ENCODE results near the gene NTM.

Gene NTM

DNA sequence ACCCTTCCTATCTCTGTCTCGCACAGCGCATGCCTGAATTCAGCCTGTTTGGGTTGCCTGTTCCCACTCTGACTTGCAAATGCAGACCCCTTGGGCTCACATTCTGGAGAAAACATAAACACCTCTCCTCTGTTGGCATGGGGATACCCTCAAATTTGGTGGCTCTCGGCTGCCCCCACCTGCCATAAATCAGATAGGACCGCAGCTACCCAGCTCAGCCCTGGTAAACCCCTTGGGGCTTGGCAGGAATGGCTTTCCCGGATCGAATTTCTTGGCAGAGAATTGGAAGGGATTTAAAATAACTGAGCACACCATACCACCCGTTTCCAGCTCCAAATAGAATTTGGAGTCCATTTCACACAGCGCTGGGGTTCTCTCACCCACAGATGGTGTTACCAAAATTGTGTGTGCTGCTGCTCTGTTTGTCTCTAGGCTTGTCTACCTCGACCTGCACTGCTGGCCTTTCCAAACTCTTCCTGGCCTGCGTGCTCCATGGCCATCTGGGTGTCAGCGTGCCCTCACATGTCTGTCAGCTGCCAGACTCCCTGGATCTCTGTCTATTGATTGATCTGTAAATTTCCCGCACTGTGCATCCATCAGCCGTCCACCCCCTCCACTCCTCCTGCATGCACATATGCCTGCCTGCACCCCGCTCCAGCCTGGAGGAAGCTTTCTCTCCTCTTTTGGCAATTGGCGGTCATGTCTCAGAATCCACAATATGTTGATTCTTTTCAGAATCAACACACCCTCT, 134.0 kb downstream of the NTM start:
- DNase-seq = no peak

DNA sequence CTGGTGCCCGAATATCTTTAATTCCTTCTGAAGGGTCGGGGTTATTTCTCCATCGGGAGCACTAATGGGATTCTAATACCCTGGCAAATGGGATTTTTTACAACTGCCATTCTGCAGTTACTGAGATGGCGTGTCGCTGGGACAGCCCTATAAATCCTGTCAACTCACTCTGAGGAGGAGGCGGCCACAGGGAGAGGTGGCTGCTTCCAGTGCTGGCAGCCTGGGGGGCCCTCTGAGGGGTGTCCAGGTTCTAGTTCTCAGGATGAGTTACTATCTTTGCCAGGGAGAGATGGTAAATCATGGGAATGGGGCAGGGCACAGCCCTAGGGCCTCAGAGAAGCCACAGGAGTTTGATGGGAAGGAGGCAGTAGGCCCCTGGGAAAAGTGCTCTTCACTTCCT, 135.9 kb downstream of the NTM start:
- DNase-seq = no peak

DNA sequence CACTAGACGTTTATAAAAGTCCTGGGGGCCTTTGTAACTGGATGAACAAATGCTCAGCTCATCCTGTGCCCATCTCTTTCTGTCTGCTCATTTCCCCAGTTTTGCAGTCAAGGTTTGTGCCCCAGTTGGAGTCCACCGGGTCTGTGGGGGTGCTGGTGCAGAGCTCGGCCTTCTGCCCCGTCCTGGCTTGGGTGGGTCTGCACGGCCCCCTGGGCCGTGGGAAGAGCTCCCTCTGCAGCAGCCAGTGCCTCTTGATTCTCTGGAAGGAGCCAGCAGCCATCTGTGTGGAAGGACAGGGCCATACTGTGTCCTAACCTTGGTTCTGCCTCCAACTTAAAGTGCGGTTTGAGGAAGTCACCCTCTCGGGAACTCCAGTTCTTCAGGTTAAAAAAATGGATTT, 140.2 kb downstream of the NTM start:
- DNase-seq = no peak

DNA sequence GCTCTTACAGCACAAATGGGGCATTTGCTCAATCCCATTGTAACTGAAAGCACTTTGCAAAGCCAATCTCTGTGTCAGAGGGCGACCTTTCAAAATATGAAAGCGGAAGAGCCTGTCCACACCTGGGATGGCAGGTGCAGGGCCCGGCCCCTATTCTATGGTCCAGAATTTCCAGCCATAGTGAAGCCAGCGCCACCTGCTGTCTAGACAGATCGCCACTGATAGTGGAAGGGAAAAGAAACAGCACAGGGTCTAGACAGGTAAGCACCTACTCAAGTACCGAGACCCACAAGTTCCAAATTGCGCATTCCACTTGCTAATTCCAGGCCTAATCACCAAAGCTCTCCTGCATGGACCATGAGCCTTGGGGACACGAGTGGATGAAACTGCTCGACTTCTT, 141.4 kb downstream of the NTM start:
- DNase-seq = no peak

DNA sequence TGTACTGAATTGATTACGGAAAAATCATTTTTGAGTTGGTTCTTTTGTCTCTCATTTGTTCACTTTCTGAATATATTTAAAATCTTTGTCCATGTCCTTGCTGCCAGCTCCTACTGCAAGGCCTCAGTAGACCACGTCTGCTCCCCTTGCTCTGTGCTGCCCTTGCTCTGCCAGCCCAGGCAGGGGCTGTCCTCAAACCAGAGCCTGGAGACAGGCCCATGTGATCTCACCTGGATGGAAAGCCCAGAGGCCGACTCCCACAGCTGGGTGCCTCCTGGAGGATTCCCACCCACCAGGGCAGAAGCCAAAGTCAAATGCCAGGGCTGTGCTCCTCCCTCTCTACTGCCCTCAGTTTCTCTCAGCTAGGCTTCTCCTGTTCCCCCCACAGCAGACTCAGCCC, 141.8 kb downstream of the NTM start:
- no peak for DNase-seq

DNA sequence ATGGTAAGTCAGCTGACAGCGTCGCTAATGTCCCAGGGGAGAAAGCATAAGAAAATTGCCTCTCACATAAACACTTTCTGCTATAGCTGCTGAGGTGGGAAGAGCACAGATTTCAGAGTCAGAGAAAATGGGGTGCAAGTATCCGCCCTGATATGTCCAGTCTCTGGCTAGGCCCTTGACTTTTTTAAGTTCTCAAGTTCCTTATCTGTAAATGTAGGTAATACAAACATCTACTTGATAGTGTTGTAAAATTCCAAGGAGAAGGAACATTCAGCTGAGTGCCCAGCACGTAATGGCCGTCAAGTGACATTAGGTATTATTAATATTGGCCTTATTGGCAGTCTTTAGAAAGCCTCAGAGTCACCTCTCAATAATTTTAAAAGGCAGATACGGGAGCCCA, 143.6 kb downstream of the NTM start:
- no peak for DNase-seq

DNA sequence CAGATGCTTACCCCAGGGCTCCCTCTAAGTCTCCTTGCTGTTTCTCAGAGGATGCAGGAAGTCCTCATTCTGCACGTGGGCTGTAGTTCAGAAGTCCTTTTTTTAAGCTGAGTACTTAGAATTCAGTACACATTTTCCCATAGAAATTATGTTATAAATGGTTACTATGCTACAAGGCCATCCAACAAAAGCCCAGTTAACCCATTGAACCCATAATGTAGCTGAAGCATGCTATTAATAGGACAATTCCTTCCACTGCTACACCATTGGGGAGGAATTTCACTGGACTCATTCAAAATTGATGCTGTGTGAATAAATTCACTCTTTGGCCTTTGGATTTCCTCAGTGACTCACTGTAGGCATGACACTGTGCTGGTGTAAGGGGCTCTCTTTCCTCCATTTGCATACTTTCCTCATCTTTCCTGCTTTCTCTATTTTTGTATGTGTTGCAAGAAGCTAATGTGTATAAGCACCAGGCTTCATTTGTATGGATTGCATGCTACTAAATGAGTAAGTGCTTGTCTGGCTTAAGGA, 148.0 kb downstream of the NTM start:
- DNase-seq = no peak

DNA sequence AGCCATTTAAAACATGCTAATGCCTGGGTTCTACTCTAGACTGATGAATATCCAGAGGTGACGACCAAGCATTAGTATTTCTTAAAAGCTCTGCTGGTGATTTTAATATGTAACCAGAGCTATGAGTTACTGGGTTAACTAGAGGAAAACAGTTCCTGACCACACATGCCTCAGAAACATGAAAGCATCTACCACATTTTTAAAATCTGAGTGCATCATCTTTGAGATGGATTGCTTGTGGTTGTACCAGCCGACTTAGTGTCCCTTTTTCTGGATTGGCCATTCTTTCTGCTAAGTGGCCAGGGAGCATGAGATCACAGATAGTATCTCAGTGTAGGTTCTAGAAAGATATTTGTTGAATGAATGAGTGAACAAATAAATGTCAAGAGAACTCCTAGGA, 152.4 kb downstream of the NTM start:
- no peak for DNase-seq

DNA sequence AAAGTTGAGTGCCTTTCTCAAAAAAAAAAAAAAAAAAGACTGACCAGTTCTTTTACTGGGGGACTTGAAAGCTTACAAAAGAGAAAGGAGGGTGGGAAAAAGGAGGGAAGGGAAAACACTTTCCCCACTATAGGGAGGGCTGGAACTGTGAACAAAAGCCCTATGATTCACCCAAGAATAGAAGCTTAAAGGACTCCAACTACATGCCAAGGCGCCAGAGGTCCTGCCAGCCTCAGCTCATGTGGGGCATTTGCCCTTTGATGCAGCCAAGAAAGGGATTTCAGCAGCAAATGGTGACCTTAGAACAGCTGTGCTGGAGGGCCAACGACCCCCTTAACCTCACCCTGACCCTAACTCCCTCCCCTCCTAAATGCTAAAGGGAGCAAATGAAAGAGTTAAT, 160.0 kb downstream of the NTM start:
- no peak for DNase-seq

DNA sequence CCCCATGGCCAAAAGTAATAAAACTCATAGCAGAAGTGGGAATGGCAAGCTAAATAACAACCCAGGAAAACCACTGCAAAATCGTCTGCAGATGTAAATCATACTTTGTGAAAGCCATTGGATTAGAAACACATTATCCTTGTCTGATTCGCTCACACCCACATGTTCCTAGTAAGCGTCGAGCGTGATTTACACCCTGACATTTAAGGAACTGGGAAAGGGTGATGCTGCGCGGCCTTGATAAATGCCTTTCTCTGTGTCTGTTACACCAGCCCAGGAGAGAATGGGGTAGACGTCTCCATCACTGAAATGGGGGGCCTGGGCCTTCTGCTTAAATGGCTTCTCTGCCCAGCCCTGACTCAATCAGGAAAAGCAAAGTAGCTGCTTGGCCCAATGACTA, 162.7 kb downstream of the NTM start:
- no peak for DNase-seq

DNA sequence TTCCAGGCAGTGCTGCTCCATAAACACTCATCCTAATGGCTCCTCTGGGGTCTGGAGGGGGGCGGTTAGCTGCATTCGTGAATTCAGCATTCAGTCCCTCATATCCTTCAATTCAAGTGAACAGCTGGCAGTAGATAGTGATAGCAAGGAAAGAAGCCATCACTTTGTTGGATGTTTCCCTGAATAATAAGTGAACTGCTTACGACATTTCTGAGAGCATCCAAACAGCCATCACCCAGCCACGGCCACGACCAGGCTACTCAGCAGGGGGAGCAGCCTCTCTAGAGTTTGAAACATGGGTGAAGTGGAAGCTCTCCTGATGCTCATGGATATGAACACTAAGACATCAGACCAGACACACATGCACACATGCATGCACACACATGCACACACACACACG, 163.6 kb downstream of the NTM start:
- DNase-seq = no peak

DNA sequence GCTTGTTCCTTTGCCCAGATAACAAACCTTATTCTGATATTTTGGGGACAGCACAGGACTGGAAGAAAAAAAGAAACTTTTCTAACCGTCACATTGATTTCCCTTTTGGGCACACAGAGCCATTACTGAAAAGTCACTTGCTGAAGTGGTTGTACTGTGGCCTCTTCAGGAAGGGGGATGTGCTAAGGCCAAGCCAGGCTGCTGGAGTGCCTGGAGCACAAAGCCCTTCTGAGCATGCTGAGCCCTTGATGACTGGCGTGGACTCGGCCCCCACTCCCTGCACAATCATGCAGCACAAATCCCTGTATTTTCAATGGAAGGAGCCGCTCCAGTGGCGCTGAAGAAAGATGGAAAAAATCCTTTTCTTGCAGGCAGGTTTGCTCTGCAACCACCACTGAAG, 164.2 kb downstream of the NTM start:
- no peak for DNase-seq

DNA sequence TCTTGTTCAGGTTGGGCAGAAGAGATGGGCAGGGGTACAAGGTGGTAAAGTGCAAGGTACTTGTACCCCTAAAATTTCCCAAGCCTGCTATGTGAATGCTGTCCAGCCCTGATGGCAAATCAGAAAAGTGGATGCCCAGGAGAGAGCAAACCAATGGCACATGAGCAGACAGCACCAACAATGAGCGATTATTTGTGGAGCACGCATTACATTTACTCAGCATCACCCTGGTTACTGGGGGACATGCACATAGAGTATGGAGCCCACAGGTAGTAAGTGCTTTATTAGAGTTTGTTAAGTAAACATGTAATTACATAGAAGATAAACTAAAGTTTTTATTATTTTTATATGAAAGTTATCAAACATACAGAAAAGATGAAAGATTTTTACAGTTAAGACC, 165.7 kb downstream of the NTM start:
- no peak for DNase-seq

DNA sequence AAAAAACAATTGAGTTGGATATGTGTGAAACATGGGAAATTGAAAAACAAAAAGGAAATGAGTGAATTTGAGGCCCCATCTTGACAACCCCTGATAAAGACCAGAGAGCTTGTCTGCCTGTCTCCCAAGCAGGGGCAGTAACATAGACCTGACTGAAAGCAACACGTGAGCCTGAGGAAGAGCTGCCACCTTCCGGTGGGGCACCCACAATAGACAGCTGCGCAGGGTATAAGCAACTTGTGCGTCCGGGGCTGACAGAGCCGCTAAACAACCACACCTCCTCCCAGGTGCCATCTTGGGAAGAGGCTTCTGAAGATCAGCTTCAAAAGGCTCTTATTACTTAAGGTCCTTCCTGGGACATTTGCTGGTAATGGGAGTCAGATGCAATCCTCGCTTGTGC, 166.8 kb downstream of the NTM start:
- no peak for DNase-seq

DNA sequence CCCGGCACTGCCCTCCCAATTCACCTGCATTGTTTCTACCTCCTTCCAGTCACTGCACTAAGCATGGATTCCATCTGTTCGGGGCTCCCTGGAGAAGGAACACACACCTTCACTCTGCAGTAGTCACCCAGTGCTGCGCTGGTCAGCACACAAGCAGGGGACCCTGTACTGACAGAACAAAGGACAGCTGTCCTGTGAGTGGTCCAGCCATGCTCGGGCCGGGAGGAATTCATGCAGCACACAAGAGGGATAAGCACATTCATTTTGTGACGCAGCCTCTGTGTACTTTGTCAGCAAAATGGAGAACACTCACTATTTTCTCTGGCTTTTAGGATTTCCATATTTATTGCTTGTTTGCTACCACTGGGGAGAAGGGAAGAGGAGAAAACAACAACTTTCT, 167.3 kb downstream of the NTM start:
- DNase-seq = no peak

DNA sequence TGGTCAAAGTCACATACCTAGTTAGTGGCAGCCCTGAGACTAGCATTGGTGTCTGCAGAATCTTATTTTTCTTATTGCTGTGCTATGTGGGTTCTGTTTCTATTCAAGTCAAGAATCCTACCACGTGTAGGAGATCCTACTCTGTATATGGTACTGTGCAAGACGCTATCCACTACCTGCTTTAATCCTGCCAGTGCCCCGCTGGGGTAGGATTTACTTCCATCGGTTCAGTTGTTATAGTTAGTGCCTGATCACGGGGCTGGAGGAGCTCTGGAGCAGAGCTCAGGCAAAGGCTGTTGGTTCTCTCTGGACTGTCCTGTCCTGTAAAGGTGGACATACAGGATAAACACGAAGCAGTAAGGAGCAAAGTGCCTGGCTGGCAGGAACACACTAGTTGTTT, 167.9 kb downstream of the NTM start:
- DNase-seq = no peak

DNA sequence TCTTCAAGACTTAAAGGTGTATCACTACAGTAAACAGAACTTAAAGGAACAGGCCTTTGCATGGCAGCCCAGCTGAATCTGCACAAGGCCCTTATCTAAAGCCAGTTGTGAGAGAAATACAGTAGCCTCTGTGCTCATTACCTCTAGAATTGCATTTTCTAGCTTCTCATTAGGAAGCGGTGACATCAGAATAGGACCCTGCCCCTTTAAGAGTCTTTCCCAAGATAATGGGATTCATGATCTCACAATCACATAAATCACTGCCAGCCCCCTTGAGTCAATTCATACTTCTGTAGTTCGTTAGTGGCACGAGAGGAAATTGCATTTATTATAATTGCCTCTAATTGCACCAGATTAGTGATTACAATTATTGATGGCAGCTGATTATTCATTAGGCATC, 170.3 kb downstream of the NTM start:
- no peak for DNase-seq

DNA sequence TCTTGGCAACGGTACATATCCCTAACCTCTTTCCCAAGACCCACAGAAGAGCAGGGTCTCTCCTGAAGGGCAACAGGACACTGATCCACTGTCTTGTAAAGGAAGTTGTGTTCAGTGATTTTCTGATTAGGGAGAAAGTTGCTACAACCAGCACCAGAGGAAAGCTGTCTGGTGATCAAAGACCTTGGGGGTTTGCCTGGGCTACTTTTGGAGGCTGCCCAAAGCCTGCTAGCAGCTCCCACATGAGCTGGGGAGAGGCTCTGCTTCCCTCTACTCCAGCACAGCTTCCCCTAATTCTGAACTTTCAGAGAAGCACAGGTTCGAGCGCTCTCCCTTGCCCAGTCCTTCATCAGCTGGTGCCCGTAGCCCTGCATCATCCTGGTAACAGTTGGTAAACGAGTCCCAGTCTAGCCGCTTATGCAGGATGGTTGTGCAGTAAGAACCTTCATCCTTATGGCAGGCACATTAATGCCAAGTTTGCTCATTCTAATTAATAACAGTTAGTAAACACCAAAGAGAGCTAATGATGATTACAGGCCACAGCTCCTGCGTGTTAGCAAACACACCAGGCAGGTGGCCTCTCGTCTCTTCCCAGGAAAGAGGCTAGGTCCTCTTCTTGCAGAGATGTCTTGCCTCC, 173.1 kb downstream of the NTM start:
- DNase-seq = no peak

DNA sequence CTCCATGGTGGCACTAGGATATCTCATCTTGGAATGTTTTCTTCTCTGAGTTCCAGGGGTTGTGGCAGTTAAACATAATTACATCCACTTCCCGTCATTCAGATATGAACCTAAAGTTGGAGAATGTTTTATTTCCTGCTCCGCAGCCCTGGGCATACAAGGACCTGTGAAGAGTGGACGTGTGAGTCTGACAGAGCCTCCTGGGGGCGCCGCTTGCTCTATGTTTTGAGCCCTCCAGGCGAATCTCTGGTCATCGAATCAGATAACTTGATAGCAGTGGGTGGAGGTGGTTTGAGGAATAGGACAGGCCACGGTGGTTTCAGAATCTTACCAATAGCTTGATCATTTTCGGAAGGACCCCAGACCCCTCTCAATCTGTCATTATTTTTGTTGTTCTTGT, 174.2 kb downstream of the NTM start:
- DNase-seq = no peak

DNA sequence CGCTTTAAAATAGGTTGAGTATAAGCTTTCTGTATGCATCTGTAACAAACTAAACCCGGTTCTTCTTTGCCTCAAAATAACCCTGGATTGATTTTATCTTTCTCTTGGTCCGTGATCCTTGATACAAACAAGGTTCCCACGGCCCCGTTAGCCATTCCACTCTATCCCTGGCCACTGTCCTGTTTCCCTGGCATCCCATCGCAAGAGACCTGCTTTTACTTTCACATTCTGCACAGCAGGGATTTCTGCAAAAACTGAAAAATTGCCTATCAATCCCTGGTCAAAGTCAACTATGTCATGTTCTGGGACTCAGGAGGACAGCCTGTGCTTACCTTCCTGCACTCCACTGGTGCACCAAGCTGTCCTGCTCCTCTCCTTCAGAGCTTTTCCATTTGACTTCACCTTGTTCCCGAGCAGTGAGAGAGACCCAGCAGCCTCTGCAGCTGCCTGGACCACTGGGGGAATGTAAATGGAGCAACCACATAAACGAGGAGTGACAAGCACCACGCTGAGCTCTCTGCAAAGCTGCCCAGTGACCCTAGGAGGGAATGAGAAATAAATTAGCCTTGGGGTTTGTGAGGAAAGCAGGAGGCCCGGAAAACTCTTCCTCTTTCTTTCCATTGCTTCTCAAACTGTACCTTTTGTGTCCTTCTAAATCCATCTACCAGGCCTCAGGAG, 175.9 kb downstream of the NTM start:
- DNase-seq = no peak

DNA sequence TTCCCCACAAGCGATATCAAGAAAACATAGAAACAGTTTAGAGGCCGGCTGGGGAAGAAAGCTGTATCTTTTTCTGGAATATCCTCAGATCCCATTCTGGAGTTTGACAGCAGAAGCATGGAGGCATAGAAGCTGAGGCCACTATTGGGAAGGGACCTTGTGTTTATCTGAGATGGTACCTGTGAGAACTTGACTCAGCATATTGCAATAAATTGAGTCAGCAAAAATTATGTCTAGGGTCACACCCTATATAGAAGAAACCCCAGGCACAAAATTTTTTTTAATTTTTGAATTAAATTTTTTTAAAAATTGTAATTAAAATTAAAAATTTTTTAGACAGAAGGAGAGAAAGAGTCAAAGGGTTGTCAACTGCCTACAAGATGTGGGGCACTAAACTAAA, 178.7 kb downstream of the NTM start:
- no peak for DNase-seq

DNA sequence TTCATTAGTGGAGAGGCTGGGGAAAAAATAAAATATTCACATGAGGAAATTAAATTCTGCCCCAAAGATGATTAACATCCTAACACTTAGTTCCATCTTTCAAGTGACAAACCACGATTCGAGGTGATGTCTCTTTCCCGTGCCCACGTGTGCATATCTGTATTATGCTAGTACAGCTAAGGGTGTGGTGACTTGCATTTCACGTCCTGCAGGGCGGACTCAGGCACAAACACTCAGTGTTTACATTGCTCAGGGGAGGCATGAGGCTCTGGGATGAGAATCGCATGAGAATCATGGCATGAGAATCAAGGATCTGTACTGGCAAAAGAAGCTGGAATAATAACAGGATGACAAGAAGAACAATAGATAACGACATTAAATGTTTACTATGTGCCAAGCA, 179.4 kb downstream of the NTM start:
- DNase-seq = no peak

DNA sequence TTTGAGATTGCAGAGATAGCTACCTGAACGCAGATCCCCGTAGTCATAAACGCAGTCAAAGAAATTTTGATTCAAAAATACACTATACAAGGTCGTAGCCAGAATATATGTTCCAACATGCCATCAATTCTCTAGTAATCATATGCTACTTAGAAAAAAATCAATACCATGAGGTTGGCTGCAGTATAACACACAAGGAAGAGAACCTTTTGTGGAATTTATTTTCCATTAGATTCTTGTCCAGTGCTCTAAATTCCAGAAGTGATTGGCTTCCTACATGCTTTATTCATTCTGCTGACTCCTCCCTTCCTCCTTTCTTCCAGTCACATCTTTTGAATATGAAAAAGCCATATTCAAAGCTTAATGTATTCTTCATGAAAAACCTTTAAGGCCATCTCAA, 189.9 kb downstream of the NTM start:
- no peak for DNase-seq

DNA sequence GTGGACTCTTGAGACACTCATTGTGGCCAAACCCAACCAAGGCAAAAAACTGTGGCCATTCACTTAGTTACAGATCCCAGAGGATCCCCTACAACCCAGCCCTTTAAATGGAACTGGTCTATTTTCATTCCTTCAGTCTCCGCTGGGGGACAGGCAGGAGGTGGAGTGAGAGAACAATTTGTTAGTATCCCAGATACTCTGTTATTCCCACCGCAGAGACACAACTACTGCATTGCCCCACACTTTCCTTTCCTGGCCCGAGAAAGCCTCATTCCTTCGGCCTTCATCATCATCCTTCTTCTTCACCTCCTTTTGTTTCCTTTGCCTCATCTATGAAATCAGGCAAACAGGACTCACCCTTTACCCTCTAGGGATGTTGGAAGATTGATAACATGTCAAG, 191.1 kb downstream of the NTM start:
- no peak for DNase-seq

All from CD4-positive, alpha-beta T cell treated with Interleukin-6 for 4 hours (primary cell).